Measurements from ENCODE around the gene OSBPL5.

- TF ChIP-seq POLR2AphosphoS5 (IDR thresholded peaks at IDR 0.05; ENCODE audit: low read depth, low read length) (no peak), REST (IDR thresholded peaks at IDR 0.05; ENCODE audit: insufficient read depth in 1 of 2, low read depth in 2 of 2, low read length in 2 of 2) (no peak), SIN3A (IDR thresholded peaks at IDR 0.05; ENCODE audit: borderline replicate concordance, insufficient read depth, low read length) (no peak), TAF1 (IDR thresholded peaks at IDR 0.05; ENCODE audit: borderline replicate concordance, insufficient read depth, low read length) (no peak), FOXP2 (optimal IDR thresholded peaks at IDR 0.05; ENCODE audit: borderline replicate concordance, extremely low read depth, extremely low read length, insufficient read depth) (no peak)
Measured at GRCh38 chr11:3133261-3134217, 31.6 kb downstream of the OSBPL5 start.

All from PFSK-1 (cell line).